Measurements from ENCODE around the gene KRTAP24-1.
A peak's percentile ranks its signal among the peaks of the same experiment; 100 is the strongest.

GRCh38 chr21:30257773-30258172 is 25.0 kb downstream of the KRTAP24-1 start:
- TF ChIP-seq CTCF (IDR thresholded peaks at IDR 0.05; ENCODE audit: low read depth, low read length): peak; percentile 32
- no peak for TF ChIP-seq POLR2A (IDR thresholded peaks at IDR 0.05; ENCODE audit: extremely low read depth, insufficient read length)

All from NB4 (cell line).